ENCODE data around the gene NMB. TPM values are rescaled to one million over a fixed set of nuclear protein-coding genes. Genes with fewer than 3 reads are reported as not detected.

The NMB gene
- total RNA-seq, 1 experiment from 2014 or later = 11.5 TPM

- Histone ChIP-seq H2BK15ac (ENCODE audit: low read depth, low read length) (no peak overlapping the region), H2AK5ac (ENCODE audit: insufficient read length, low read length) (no peak overlapping the region), H3K4me1 (ENCODE audit: insufficient read depth, low read length) (peaks cover 15% of the 10 kb centered on the region), H2BK120ac (ENCODE audit: low read depth, low read length, poor library complexity, severe bottlenecking) (no peak overlapping the region), H4K5ac (ENCODE audit: insufficient read length, low read depth, low read length) (no peak overlapping the region), H3K79me2 (ENCODE audit: insufficient read depth, low read length) (no peaks in the 10 kb centered on the region), H2BK20ac (ENCODE audit: low read depth, low read length, poor library complexity, severe bottlenecking) (no peak overlapping the region), H3T11ph (ENCODE audit: low read length) (no peak overlapping the region), H3K4me2 (ENCODE audit: insufficient read depth, insufficient read length, low read length) (peak overlapping the region; percentile 75), H3K79me1 (ENCODE audit: insufficient read depth, low read depth, low read length, poor library complexity, severe bottlenecking) (no peaks in the 10 kb centered on the region), H3K27me3 (ENCODE audit: insufficient read depth, low read length) (no peaks in the 10 kb centered on the region; the same call in 1 of the 2 replicates), H4K20me1 (ENCODE audit: control insufficient read depth, insufficient read depth, insufficient read length) (peaks cover 3% of the 10 kb centered on the region), H2BK5ac (ENCODE audit: insufficient read length, low read length) (no peak overlapping the region), H3K23ac (ENCODE audit: insufficient read length, low read depth, low read length) (no peak overlapping the region), H3K14ac (ENCODE audit: insufficient read depth, low read length) (no peak overlapping the region), H3K18ac (ENCODE audit: insufficient read length, low read depth, low read length) (no peak overlapping the region), H3K9me3 (ENCODE audit: control insufficient read depth, low read depth, low read length) (no peaks in the 10 kb centered on the region), H3K9ac (ENCODE audit: extremely low read depth, insufficient read length, low read length) (no peak overlapping the region), H2BK12ac (ENCODE audit: insufficient read length, low read depth, low read length) (no peak overlapping the region), H3K27ac (ENCODE audit: insufficient read length, low read depth, low read length) (no peak overlapping the region), H2AFZ (ENCODE audit: low read length) (no peak overlapping the region), H3K4ac (ENCODE audit: low read depth, low read length) (no peak overlapping the region), H4K8ac (replicated peaks; ENCODE audit: insufficient read length, low read depth, low read length) (no peak overlapping the region), H4K91ac (ENCODE audit: insufficient read length, low read depth, low read length) (no peak overlapping the region), H3K23me2 (ENCODE audit: insufficient read length, low read depth, low read length, poor library complexity, severe bottlenecking) (peaks cover 16% of the 10 kb centered on the region), H3K56ac (ENCODE audit: insufficient read length, low read depth, low read length) (no peak overlapping the region)
- Mint-ChIP-seq H3K27ac (no peak overlapping the region), H3K36me3 (ENCODE audit: insufficient read depth in 1 of 3, low read depth in 3 of 3) (peaks cover 11 to 17% (median 11%) of the 10 kb centered on the region in 3 experiments; a peak in 6 of 7 replicates), H3K4me3 (peak overlapping the region; percentile 63 to 76), H3K27me3 (ENCODE audit: low read depth) (peaks cover 36% of the 10 kb centered on the region), H3K4me1 (peaks cover 28 to 37% of the 10 kb centered on the region in 2 experiments), H3K9me3 (no peaks in the 10 kb centered on the region)
- no peak for DNase-seq
- no CpG with 5 or more reads among the region's 23 CpGs for WGBS (ENCODE audit: extremely low coverage, insufficient read length, low lambda C conversion rate)
- TF ChIP-seq, protein P1, sequence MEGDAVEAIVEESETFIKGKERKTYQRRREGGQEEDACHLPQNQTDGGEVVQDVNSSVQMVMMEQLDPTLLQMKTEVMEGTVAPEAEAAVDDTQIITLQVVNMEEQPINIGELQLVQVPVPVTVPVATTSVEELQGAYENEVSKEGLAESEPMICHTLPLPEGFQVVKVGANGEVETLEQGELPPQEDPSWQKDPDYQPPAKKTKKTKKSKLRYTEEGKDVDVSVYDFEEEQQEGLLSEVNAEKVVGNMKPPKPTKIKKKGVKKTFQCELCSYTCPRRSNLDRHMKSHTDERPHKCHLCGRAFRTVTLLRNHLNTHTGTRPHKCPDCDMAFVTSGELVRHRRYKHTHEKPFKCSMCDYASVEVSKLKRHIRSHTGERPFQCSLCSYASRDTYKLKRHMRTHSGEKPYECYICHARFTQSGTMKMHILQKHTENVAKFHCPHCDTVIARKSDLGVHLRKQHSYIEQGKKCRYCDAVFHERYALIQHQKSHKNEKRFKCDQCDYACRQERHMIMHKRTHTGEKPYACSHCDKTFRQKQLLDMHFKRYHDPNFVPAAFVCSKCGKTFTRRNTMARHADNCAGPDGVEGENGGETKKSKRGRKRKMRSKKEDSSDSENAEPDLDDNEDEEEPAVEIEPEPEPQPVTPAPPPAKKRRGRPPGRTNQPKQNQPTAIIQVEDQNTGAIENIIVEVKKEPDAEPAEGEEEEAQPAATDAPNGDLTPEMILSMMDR (conservative IDR thresholded peaks at IDR 0.05) = no peak
Observed at GRCh38 chr15:84634228-84634837, 23.7 kb downstream of the NMB start.

Data from H9 (cell line).